Cardiac fibroblast (primary cell): Measurements from ENCODE around the gene KLHDC9.

Experiments used
- DNase-seq, 2 donors: peaks; one replicate each; pipeline versions ENCODE4 v3.0.0 to v3.0.0-alpha.2; 2010; ENCODE audit warnings: low read depth in 2 of 2
- H3K4me3 ChIP-seq, 2 donors: replicated peaks in 1 of 2; 1 replicate in 1 of 2; 2 replicates in 1 of 2; pipeline ENCODE4 v1.5.1; 2011; ENCODE audit warnings: low read depth in 2 of 2, low read length in 2 of 2, mild to moderate bottlenecking in 2 of 2, moderate library complexity in 1 of 2
- TF ChIP-seq, protein P1 (sequence below): IDR thresholded peaks from one replicate; pipeline ENCODE4 v1.5.1; 2011; ENCODE audit warnings: low read depth, mild to moderate bottlenecking, low read length, inconsistent platforms

Gene KLHDC9

DNA sequence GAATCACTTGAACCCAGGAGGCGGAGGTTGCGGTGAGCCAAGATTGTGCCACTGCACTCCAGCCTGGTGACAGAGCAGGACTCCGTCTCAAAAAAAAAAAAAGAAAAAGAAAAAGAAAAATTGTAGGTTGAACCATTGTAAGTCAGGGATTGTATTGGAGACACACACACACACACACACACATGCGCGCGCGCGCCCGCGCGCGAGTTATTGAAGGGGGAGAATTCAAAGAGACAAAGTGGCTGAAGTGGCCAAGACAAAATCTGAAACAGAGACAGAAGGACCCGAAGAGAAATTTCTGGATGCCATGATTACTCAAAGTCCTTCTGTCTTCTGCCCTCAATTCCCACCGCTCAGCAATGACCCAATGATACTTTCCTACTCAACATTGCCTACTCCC, 3.7 kb upstream of the KLHDC9 start:
- no peak for DNase-seq
- no peak overlapping the region for H3K4me3 ChIP-seq
- TF ChIP-seq, protein P1, sequence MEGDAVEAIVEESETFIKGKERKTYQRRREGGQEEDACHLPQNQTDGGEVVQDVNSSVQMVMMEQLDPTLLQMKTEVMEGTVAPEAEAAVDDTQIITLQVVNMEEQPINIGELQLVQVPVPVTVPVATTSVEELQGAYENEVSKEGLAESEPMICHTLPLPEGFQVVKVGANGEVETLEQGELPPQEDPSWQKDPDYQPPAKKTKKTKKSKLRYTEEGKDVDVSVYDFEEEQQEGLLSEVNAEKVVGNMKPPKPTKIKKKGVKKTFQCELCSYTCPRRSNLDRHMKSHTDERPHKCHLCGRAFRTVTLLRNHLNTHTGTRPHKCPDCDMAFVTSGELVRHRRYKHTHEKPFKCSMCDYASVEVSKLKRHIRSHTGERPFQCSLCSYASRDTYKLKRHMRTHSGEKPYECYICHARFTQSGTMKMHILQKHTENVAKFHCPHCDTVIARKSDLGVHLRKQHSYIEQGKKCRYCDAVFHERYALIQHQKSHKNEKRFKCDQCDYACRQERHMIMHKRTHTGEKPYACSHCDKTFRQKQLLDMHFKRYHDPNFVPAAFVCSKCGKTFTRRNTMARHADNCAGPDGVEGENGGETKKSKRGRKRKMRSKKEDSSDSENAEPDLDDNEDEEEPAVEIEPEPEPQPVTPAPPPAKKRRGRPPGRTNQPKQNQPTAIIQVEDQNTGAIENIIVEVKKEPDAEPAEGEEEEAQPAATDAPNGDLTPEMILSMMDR: no peak

GRCh38 chr1:161095230-161095629, 2.9 kb upstream of the KLHDC9 start:
- no peak for DNase-seq
- no peak overlapping the region for H3K4me3 ChIP-seq
- TF ChIP-seq, protein P1: no peak

- no peak for DNase-seq
These were observed 2.1 kb upstream of the KLHDC9 start for GRCh38 chr1:161096015-161096414.

DNA sequence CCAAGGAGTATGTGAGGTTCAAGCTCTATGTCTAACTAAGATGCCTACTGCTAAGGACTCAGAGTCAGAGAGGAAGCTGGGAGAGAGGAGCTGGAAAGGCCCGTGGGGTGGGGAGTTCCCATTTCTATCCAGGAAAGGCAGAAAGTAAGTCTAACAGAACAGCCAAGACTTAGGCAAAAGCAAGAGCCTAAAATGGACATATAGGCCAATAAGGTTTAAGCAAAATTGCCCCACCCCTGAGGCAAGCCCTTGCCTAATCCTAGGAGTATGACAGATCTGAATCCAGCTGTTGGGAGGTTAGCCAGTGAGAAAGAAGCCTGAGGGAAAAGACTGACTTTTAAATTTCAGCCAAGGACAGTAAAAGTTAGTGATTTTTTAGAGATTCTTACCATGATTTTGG, 1.6 kb upstream of the KLHDC9 start:
- H3K4me3 ChIP-seq: no peak overlapping the region
- DNase-seq: peak; percentile 87
- TF ChIP-seq, protein P1: no peak

More at GRCh38 chr1:161096015-161096414, 2.1 kb upstream of the KLHDC9 start:
- TF ChIP-seq, protein P1: no peak
- H3K4me3 ChIP-seq: no peak overlapping the region

GRCh38 chr1:161099090-161099802, 1.1 kb downstream of the KLHDC9 start:
- TF ChIP-seq, protein P1: no peak
- no peak overlapping the region for H3K4me3 ChIP-seq
- no peak for DNase-seq

DNA sequence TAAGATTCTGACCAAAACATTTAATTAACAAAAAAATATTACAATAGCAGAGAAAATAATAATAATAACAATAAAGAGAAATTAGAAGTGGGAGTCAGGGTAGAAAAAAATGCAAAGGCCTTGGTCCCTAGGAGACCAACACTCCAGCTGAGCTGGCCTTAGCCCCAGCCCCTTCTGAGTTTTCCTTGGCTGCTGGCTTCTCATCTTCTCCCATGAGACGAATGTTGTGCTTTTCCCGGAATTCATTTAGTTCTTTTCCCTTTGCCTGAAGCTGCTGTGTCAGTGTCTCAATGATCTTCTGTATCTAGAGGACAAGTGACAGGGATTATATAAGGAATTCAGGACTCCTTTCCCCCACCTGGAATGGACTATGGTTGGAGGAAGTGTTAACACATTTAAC, 2.4 kb downstream of the KLHDC9 start:
- H3K4me3 ChIP-seq: no peak overlapping the region
- DNase-seq: no peak
- TF ChIP-seq, protein P1: no peak

GRCh38 chr1:161106431-161106830, 8.3 kb downstream of the KLHDC9 start:
- TF ChIP-seq, protein P1: no peak
- DNase-seq: no peak
- no peak overlapping the region for H3K4me3 ChIP-seq
